Measurements from ENCODE around the gene ERG.

ERG gene

GRCh38 chr21:38439957-38440356 is 58.3 kb downstream of the ERG start:
- DNase-seq (ENCODE audit: low read depth) = no peak
- TF ChIP-seq CTCF (IDR thresholded peaks at IDR 0.05; ENCODE audit: control insufficient read depth, insufficient read depth, low read depth, low read length, missing control alignments) = no peak
- no peak overlapping the region for H3K4me3 ChIP-seq (ENCODE audit: control insufficient read depth, low read depth, low read length)

DNA sequence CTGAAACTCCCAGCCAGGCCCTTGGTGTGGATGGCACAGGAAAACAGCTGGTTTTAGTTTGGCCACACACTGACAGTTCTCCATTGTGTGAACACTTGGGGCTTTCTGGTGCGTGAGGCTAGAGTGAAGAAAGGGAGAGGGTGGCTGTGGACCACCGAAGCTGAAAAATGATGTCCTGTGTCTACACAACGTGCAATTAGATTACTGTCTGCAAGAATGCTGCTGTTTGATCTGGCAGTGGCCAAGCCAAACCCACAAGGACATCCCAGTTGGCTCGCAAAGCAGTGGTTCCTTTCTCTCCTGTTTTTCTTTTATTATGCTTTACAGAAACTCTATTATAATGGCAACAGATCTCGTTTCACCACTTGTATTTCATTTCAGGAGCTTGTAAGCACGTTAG is 58.9 kb downstream of the ERG start:
- no peak overlapping the region for H3K4me3 ChIP-seq (ENCODE audit: control insufficient read depth, low read depth, low read length)
- no peak for TF ChIP-seq CTCF (IDR thresholded peaks at IDR 0.05; ENCODE audit: control insufficient read depth, insufficient read depth, low read depth, low read length, missing control alignments)
- no peak for DNase-seq (ENCODE audit: low read depth)

- no peak for TF ChIP-seq CTCF (IDR thresholded peaks at IDR 0.05; ENCODE audit: control insufficient read depth, insufficient read depth, low read depth, low read length, missing control alignments)
- no peak overlapping the region for H3K4me3 ChIP-seq (ENCODE audit: control insufficient read depth, low read depth, low read length)
- peak; percentile 53 for DNase-seq (ENCODE audit: low read depth)
Observed at GRCh38 chr21:38438462-38438893, 59.8 kb downstream of the ERG start.

- no peak for TF ChIP-seq CTCF (IDR thresholded peaks at IDR 0.05; ENCODE audit: control insufficient read depth, insufficient read depth, low read depth, low read length, missing control alignments)
- H3K4me3 ChIP-seq (ENCODE audit: control insufficient read depth, low read depth, low read length) = no peak overlapping the region
- DNase-seq (ENCODE audit: low read depth) = no peak
Observed at GRCh38 chr21:38436341-38436740, 61.9 kb downstream of the ERG start.

DNA sequence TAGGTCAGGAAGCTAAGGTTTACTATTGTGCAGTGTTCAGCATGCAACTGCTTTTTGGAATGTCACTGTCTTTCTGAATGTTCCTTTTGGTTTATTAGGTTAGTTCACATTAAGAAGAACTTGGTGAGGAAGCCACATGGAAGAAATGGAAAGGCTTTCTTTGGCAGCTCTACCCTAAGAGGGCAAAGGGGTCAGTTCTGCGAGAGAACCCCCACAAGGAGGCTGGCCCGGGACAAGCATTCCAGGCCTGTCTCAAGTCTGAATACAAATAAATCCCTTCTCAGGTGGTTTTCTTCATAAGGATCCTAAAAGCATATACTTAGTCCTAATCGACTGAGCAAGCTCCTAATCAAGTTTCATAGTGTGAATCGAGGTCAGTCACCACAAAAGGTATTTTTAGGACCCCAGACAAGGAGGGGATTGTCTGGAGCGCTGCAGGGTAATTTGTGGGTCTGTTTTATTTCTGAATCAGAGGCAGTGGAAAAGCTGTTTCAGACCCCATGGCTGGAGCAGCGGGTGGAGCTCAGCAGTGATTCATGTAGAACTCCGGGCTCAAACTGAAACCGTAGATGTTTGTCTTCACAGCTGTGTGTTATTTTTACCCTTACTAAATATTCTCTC is 63.3 kb downstream of the ERG start:
- H3K4me3 ChIP-seq (ENCODE audit: control insufficient read depth, low read depth, low read length) = peak overlapping the region; percentile 32
- no peak for TF ChIP-seq CTCF (IDR thresholded peaks at IDR 0.05; ENCODE audit: control insufficient read depth, insufficient read depth, low read depth, low read length, missing control alignments)
- no peak for DNase-seq (ENCODE audit: low read depth)

DNA sequence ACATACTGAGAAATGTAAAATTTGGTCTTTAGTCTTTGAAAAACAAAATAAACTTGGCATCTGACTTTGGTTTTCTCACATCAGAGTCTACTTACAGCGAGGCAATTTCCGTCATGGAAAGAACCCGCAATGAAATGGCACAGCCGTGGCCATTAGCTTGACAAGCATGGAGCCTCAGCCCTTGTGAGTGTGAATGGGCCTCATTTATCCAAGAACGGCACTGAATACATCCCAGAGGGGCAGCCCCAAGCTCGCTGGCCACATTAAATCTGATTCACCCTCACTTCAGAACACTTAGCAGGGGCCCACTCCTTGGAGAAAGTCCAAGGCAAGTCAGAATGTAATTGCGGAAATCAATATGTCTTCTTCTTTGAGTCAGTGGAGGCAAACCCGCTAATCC is 64.8 kb downstream of the ERG start:
- TF ChIP-seq CTCF (IDR thresholded peaks at IDR 0.05; ENCODE audit: control insufficient read depth, insufficient read depth, low read depth, low read length, missing control alignments) = no peak
- no peak overlapping the region for H3K4me3 ChIP-seq (ENCODE audit: control insufficient read depth, low read depth, low read length)
- DNase-seq (ENCODE audit: low read depth) = no peak
